ENCODE data around the gene CDCA8.

The CDCA8 gene

DNA sequence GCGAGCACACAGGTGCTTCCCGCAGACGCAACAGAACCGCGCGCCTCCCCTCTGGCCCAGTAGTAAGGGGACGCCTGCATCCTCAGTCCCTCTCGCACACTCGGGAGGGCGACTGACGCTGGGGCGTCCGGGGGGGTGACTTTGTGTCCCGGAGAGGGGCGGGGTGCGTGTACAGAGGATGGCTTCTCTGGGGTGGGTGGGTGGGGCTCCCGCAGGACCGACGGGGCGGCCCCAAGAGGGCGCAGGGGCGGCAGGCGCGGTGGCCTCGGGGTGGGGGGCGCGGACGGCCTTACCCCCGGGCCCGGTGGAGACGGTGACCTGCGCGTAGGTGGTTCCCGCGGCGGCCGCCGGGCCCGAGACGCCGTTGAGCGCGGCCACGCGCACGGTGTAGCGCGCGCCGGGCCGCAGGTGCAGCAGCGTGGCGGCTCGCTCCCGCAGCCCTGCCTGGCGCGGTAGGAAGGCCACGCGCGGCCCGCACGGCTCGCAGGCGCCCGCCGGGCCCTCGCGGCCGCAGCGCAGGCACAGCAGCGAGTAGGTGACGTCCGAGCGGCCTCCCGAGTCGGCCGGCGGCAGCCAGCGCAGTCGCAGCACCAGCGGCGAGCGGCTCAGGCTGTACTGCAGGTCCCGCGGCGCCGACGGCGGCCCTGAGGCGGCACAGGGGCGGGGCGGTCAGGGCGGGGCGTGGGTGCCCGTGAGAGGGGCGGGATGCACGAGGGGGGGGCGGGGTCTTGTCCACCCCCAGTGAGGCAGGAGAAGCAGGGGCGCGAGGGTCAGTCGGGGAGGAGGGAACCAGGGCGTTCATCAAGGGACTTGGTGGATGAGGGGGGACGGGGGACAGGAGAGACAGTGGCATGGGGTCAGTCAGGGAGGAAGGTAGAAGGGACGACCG is 60.5 kb downstream of the CDCA8 start:
- DNase-seq (ENCODE audit: low spot score) (no peak), ATAC-seq (ENCODE audit: low read depth) (peak; percentile 60)
- no peak overlapping the region for H3K27ac ChIP-seq (ENCODE audit: poor library complexity, severe bottlenecking)
- no peaks in the 10 kb centered on the region for H3K9me3 ChIP-seq (ENCODE audit: severe bottlenecking)
- H3K27me3 ChIP-seq (ENCODE audit: insufficient read depth, poor library complexity, severe bottlenecking) = peaks cover 47% of the 10 kb centered on the region
- no peaks in the 10 kb centered on the region for H3K4me1 ChIP-seq (ENCODE audit: insufficient read depth, poor library complexity, severe bottlenecking)
- TF ChIP-seq, protein P1, sequence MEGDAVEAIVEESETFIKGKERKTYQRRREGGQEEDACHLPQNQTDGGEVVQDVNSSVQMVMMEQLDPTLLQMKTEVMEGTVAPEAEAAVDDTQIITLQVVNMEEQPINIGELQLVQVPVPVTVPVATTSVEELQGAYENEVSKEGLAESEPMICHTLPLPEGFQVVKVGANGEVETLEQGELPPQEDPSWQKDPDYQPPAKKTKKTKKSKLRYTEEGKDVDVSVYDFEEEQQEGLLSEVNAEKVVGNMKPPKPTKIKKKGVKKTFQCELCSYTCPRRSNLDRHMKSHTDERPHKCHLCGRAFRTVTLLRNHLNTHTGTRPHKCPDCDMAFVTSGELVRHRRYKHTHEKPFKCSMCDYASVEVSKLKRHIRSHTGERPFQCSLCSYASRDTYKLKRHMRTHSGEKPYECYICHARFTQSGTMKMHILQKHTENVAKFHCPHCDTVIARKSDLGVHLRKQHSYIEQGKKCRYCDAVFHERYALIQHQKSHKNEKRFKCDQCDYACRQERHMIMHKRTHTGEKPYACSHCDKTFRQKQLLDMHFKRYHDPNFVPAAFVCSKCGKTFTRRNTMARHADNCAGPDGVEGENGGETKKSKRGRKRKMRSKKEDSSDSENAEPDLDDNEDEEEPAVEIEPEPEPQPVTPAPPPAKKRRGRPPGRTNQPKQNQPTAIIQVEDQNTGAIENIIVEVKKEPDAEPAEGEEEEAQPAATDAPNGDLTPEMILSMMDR (IDR thresholded peaks at IDR 0.05; ENCODE audit: poor library complexity, severe bottlenecking) = no peak
- H3K4me3 ChIP-seq (ENCODE audit: severe bottlenecking) = peak overlapping the region; percentile 35
- no peaks in the 10 kb centered on the region for H3K36me3 ChIP-seq (ENCODE audit: low read depth)

DNA sequence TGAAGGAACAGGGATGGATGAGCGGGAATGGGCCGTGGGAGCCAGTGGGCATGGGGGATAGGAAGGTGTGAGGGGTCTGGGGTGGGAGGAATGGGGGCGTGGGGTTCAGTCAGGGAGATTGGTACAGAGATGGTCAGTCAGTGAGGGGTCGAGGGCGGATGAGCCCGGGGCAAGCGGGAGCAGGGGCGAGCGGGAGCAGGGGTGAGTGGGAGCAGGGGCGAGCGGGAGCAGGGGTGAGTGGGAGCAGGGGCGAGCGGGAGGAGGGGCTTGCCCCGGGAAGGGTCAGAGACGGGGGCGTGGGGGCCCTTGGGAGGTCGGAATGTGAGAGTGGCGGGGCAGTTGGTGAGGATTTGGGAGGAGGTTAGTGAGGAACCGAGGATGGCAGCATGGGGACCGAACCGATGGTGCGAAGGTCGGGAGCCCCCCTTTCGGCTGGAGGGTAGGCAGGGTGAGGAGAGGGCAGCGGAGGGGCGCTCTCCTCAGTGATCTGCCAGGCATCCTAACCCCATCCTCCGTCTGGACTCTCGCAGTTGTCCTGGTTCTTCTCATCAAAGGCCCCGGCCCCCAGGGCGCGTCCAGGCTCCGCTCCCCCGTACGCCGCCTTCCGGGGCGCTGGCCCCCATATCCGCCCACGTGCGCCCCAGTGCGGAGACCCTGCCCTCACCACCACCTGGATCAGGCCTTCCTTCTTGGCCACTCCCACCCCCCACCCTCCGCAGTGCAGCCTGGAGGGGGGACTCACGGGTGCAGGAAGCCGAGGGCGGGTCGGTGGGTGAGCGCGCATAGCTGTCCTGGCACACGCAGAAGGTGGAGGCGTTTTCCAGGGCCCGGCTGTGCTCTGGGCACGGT is 61.4 kb downstream of the CDCA8 start:
- ATAC-seq (ENCODE audit: low read depth) (no peak), DNase-seq (ENCODE audit: low spot score) (no peak)
- Histone ChIP-seq H3K27me3 (ENCODE audit: insufficient read depth, poor library complexity, severe bottlenecking) (peaks cover 46% of the 10 kb centered on the region), H3K4me1 (ENCODE audit: insufficient read depth, poor library complexity, severe bottlenecking) (no peaks in the 10 kb centered on the region), H3K36me3 (ENCODE audit: low read depth) (no peaks in the 10 kb centered on the region), H3K27ac (ENCODE audit: poor library complexity, severe bottlenecking) (no peak overlapping the region), H3K9me3 (ENCODE audit: severe bottlenecking) (no peaks in the 10 kb centered on the region), H3K4me3 (ENCODE audit: severe bottlenecking) (no peak overlapping the region)
- TF ChIP-seq, protein P1 (IDR thresholded peaks at IDR 0.05; ENCODE audit: poor library complexity, severe bottlenecking) = no peak

DNA sequence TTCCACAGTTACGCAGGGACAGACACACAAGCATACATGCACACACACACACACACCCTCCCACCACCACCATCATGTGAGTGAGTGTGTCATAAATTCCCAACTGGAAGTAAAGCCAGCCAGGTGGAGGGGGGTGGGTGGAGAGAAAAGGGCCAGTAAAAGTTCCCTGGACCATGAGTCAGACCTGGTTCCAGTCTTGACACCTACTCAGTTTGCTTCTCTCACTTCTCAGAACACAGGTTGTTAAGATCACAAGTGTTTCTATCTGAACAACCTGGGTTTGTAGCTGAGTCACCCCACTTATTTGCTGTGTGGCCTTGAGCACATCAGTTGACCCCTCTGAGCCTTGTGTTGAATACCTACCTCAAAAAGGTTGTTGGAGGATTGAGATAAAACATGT is 63.0 kb downstream of the CDCA8 start:
- ATAC-seq (ENCODE audit: low read depth) (peak; percentile 55), DNase-seq (ENCODE audit: low spot score) (no peak)
- TF ChIP-seq, protein P1 (IDR thresholded peaks at IDR 0.05; ENCODE audit: poor library complexity, severe bottlenecking) = no peak
- Histone ChIP-seq H3K4me1 (ENCODE audit: insufficient read depth, poor library complexity, severe bottlenecking) (no peaks in the 10 kb centered on the region), H3K27ac (ENCODE audit: poor library complexity, severe bottlenecking) (no peak overlapping the region), H3K27me3 (ENCODE audit: insufficient read depth, poor library complexity, severe bottlenecking) (peaks cover 52% of the 10 kb centered on the region), H3K36me3 (ENCODE audit: low read depth) (no peaks in the 10 kb centered on the region), H3K4me3 (ENCODE audit: severe bottlenecking) (no peak overlapping the region), H3K9me3 (ENCODE audit: severe bottlenecking) (no peaks in the 10 kb centered on the region)

DNA sequence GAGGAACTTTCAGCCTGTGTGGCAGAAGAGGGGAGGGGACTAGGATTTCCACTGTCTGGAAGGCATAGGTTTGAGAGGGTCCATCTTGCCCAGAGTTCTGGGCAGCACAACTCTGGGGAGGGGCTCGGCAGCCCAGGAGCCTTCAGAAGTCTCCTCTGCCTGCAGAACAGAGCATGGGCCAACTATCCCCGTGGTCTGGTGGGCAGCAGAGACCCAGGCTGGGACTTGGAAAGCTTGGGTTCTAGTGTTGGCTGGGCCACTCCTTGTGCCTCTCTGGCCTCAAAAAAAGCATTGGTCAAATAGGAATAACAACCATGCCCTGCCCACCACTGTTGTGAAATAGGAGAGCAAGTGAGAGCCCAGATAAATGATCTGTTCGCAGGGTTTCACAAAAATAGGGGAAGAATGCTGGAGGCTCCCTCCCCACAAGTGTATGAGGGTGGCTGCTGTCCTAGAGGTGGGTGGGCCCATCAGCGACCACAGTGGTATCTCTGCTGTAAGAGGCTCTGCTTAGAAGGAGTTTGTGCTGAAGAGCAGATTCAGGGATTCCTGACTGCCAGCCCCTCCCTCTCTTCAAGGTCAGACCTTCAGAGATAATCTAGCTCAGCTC is 63.7 kb downstream of the CDCA8 start:
- Histone ChIP-seq H3K4me1 (ENCODE audit: insufficient read depth, poor library complexity, severe bottlenecking) (no peaks in the 10 kb centered on the region), H3K27me3 (ENCODE audit: insufficient read depth, poor library complexity, severe bottlenecking) (peaks cover 56% of the 10 kb centered on the region), H3K4me3 (ENCODE audit: severe bottlenecking) (no peak overlapping the region), H3K36me3 (ENCODE audit: low read depth) (no peaks in the 10 kb centered on the region), H3K27ac (ENCODE audit: poor library complexity, severe bottlenecking) (no peak overlapping the region), H3K9me3 (ENCODE audit: severe bottlenecking) (no peaks in the 10 kb centered on the region)
- TF ChIP-seq, protein P1 (IDR thresholded peaks at IDR 0.05; ENCODE audit: poor library complexity, severe bottlenecking) = no peak
- DNase-seq (ENCODE audit: low spot score) (no peak), ATAC-seq (ENCODE audit: low read depth) (no peak)
